Lung (tissue), 12 donors: ENCODE data around the gene ATG2A. TPM values are rescaled to one million over a fixed set of nuclear protein-coding genes. Genes with fewer than 3 reads are reported as not detected.
A peak's percentile ranks its signal among the peaks of the same experiment; 100 is the strongest.

Experiments used
- ATAC-seq: fragments of 200-7000 bp; cut with Tn5 transposase; one replicate; pipeline ENCODE4 v1.9.1; 2020; ENCODE audit warnings: moderate number of reproducible peaks; ENCODE audit not compliant: insufficient read depth, low FRiP score
- DNase-seq, 3 donors: peaks; one replicate each; pipeline ENCODE4 v3.0.0-alpha.2; 2013 to 2017
- H3K27ac ChIP-seq, 2 donors: one replicate each; pipeline ENCODE4 v1.5.1; 2013; ENCODE audit warnings: mild to moderate bottlenecking in 2 of 2, moderate library complexity in 2 of 2, control low read depth in 1 of 2, inconsistent platforms in 1 of 2, low read depth in 1 of 2, low read length in 1 of 2
- H3K27me3 ChIP-seq, 3 donors: one replicate each; pipeline ENCODE4 v1.5.1; 2013; ENCODE audit warnings: low read length in 2 of 3; ENCODE audit not compliant: control insufficient read depth in 3 of 3, insufficient read depth in 3 of 3
- H3K36me3 ChIP-seq, 4 donors: one replicate each; pipeline ENCODE4 v1.5.1; 2013; ENCODE audit warnings: low read length in 4 of 4, mild to moderate bottlenecking in 1 of 4, moderate library complexity in 1 of 4; ENCODE audit not compliant: control insufficient read depth in 4 of 4, insufficient read depth in 4 of 4
- H3K4me1 ChIP-seq, 5 donors: one replicate each; pipeline ENCODE4 v1.5.1; 2013; ENCODE audit warnings: low read length in 5 of 5, mild to moderate bottlenecking in 2 of 5, moderate library complexity in 1 of 5; ENCODE audit not compliant: control insufficient read depth in 5 of 5, insufficient read depth in 5 of 5
- H3K4me3 ChIP-seq: one replicate; pipeline ENCODE4 v1.5.1; 2013; ENCODE audit warnings: mild to moderate bottlenecking, control low read depth, moderate library complexity
- H3K9ac ChIP-seq, 2 donors: one replicate each; pipeline ENCODE4 v1.5.1; 2013; ENCODE audit warnings: low read length in 2 of 2, control low read depth in 1 of 2; ENCODE audit not compliant: insufficient read depth in 1 of 2
- H3K9me3 ChIP-seq, 4 donors: one replicate each; pipeline ENCODE4 v1.5.1; 2013; ENCODE audit warnings: low read length in 3 of 4, mild to moderate bottlenecking in 1 of 4, moderate library complexity in 1 of 4; ENCODE audit not compliant: control insufficient read depth in 4 of 4, insufficient read depth in 3 of 4
- WGBS, 2 donors: extraction: QIAGEN DNeasy Blood & Tissue Kit; methylation state at CpG; one replicate each; pipeline ENCODE4 v1.1.7; 2013; 5-methylcytosine and 5-hydroxymethylcytosine counted together
- polyA plus RNA-seq, 2 donors: library from polyadenylated mRNA; stranded (reverse); fragments of 200-250 nt; gene quantifications; one replicate each; pipeline ENCODE4 v1.2.1, GENCODE V29; 2013
- total RNA-seq, 2 donors: library from RNA; depleted of rRNA in 1 of 2; stranded (reverse); fragments of >200 nt in 1 of 2; gene quantifications; one replicate each; pipeline ENCODE4 v1.2.1, GENCODE V29; 2014 to 2021
- TF ChIP-seq, protein P1 (sequence below): IDR thresholded peaks from 2 replicates; pipeline ENCODE4 v1.5.1; 2012; ENCODE audit warnings: mild to moderate bottlenecking; ENCODE audit errors: control extremely low read depth, extremely low read depth
- donor health status: control.
- donor health status: control.
- donor health status: Bipolar disorder and iron deficiency.
- donor health status: healthy.
- donor health status: DM: yes; HTN: yes; CAD: no.

ATG2A gene
- total and polyA plus RNA-seq, 4 donors: 17.4 to 32.5 (median 21.0) TPM

- Histone ChIP-seq H3K27me3 (no peaks in the 10 kb centered on the region), H3K4me1 (peaks cover 0 to 11% (median 6%) of the 10 kb centered on the region in 5 donors), H3K9ac (no peak overlapping the region), H3K27ac (peak overlapping the region in 1 of 2 donors; percentile 28), H3K36me3 (no peaks in the 10 kb centered on the region), H3K4me3 (no peak overlapping the region), H3K9me3 (no peaks in the 10 kb centered on the region)
- no peak for ATAC-seq
- TF ChIP-seq, protein P1, sequence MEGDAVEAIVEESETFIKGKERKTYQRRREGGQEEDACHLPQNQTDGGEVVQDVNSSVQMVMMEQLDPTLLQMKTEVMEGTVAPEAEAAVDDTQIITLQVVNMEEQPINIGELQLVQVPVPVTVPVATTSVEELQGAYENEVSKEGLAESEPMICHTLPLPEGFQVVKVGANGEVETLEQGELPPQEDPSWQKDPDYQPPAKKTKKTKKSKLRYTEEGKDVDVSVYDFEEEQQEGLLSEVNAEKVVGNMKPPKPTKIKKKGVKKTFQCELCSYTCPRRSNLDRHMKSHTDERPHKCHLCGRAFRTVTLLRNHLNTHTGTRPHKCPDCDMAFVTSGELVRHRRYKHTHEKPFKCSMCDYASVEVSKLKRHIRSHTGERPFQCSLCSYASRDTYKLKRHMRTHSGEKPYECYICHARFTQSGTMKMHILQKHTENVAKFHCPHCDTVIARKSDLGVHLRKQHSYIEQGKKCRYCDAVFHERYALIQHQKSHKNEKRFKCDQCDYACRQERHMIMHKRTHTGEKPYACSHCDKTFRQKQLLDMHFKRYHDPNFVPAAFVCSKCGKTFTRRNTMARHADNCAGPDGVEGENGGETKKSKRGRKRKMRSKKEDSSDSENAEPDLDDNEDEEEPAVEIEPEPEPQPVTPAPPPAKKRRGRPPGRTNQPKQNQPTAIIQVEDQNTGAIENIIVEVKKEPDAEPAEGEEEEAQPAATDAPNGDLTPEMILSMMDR: no peak
- WGBS, 2 donors: 77 to 83% methylated on average over 8 of the region's 8 CpGs
- no peak for DNase-seq
These were observed 29.7 kb downstream of the ATG2A start for GRCh38 chr11:64887234-64887756.

DNA sequence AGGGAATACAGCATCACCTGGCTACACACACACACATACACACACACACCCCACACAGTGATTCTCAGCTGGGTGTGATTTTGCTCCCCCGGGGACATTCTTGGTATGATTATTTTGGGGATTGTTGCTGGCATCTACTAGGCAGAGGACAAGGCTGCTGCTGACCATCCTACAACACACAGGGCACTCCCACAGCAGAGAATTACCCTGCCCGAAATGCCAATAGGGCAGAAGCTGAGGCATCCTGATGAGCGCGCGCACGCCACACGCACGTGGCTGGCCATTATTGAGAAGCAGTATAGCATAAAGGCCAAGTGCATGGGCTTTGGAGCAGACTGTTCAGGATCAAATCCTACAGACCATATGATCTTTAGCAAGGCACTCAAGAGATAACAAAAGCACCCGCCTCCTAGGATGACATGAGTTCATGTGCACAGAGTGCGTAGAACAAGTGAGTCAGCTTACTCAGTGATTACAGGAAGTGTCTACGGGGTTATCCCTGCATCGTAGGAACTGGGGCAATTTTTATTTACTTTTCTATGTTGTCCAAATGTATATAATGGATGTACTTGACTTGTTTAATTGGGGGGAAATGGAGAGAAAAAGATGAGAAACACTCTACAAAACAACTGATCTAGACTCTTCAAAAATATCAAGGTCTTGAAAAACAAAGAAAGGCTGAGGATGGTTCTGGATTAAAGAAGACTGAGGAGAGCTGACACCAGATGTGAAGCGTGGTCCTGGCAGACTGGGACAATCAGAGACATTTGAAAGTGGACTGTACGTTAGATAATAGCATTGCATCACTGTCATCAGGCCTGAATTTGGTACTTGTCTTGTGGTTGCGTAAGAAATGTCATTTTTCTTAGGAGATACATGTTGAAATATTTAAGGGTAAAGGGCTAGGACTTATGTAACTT is 31.4 kb downstream of the ATG2A start:
- ATAC-seq (no peak), DNase-seq (no peak)
- no peaks in the 10 kb centered on the region for H3K27me3 ChIP-seq
- H3K27ac ChIP-seq: peak overlapping the region in 1 of 2 donors; percentile 60
- WGBS, 2 donors: 59 to 69% methylated on average over 15 of the region's 15 CpGs
- no peaks in the 10 kb centered on the region for H3K9me3 ChIP-seq
- H3K4me1 ChIP-seq: peaks cover 0 to 11% (median 6%) of the 10 kb centered on the region in 5 donors
- TF ChIP-seq, protein P1: no peak
- H3K36me3 ChIP-seq: no peaks in the 10 kb centered on the region
- H3K9ac ChIP-seq: no peak overlapping the region
- no peak overlapping the region for H3K4me3 ChIP-seq

GRCh38 chr11:64884019-64884418 is 33.0 kb downstream of the ATG2A start:
- no peak for ATAC-seq
- WGBS, 2 donors: 92 to 94% methylated on average over 8 of the region's 8 CpGs
- Histone ChIP-seq H3K9ac (no peak overlapping the region), H3K27ac (no peak overlapping the region), H3K36me3 (no peaks in the 10 kb centered on the region), H3K9me3 (no peaks in the 10 kb centered on the region), H3K4me1 (peaks cover 0 to 17% (median 6%) of the 10 kb centered on the region in 5 donors), H3K4me3 (no peak overlapping the region), H3K27me3 (no peaks in the 10 kb centered on the region)
- TF ChIP-seq, protein P1: no peak
- no peak for DNase-seq
